ENCODE data around the gene CSTF1.

Gene CSTF1

DNA sequence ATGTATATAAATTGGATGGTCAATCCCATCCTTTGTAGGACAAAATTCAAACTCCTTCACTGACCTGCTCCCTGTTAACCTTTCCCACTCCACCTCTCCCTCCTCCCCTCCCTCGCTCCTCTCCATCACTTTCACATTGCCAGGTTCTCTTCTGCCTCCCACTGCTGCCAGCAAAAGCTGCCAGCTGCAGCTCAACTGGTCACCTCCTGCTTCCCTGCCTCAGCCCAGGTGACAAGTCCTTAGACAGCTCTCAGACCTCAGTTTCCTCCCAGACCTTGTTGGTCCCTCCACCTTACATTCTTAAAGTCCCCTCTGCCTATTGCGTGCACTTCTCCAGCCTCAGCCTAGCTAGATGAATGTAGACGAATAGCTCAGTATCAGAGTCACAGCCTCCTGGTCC is 52.7 kb downstream of the CSTF1 start:
- Histone ChIP-seq H3K4me1 (ENCODE audit: insufficient read depth, low read length) (peaks cover 6% of the 10 kb centered on the region), H3K27ac (ENCODE audit: low read length) (no peak overlapping the region), H3K27me3 (ENCODE audit: insufficient read depth, low read length, poor library complexity) (no peaks in the 10 kb centered on the region), H3K79me2 (ENCODE audit: insufficient read depth, low read length) (no peaks in the 10 kb centered on the region), H3K36me3 (ENCODE audit: insufficient read depth, low read length) (no peaks in the 10 kb centered on the region), H3K4me3 (ENCODE audit: low read depth in 1 of 2, low read length in 2 of 2) (no peak overlapping the region), H4K20me1 (ENCODE audit: insufficient read depth, low read length) (no peaks in the 10 kb centered on the region; the same call in 1 of the 2 replicates), H3K4me2 (ENCODE audit: insufficient read depth, low read length) (no peak overlapping the region), H3K9ac (ENCODE audit: low read depth, low read length) (no peak overlapping the region), H3K9me3 (ENCODE audit: insufficient read depth, low read length, severe bottlenecking) (no peaks in the 10 kb centered on the region), H2AFZ (ENCODE audit: low read depth, low read length) (no peak overlapping the region)
- TF ChIP-seq, protein P1, sequence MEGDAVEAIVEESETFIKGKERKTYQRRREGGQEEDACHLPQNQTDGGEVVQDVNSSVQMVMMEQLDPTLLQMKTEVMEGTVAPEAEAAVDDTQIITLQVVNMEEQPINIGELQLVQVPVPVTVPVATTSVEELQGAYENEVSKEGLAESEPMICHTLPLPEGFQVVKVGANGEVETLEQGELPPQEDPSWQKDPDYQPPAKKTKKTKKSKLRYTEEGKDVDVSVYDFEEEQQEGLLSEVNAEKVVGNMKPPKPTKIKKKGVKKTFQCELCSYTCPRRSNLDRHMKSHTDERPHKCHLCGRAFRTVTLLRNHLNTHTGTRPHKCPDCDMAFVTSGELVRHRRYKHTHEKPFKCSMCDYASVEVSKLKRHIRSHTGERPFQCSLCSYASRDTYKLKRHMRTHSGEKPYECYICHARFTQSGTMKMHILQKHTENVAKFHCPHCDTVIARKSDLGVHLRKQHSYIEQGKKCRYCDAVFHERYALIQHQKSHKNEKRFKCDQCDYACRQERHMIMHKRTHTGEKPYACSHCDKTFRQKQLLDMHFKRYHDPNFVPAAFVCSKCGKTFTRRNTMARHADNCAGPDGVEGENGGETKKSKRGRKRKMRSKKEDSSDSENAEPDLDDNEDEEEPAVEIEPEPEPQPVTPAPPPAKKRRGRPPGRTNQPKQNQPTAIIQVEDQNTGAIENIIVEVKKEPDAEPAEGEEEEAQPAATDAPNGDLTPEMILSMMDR (IDR thresholded peaks at IDR 0.05; ENCODE audit: borderline replicate concordance, extremely low read depth, low read length, poor library complexity, severe bottlenecking), result no peak
- no peak for TF ChIP-seq EZH2 (IDR thresholded peaks at IDR 0.05; ENCODE audit: borderline replicate concordance, low read depth, low read length, severe bottlenecking)
- DNase-seq (no peak), ATAC-seq (ENCODE audit: insufficient read depth, low read depth) (no peak)

DNA sequence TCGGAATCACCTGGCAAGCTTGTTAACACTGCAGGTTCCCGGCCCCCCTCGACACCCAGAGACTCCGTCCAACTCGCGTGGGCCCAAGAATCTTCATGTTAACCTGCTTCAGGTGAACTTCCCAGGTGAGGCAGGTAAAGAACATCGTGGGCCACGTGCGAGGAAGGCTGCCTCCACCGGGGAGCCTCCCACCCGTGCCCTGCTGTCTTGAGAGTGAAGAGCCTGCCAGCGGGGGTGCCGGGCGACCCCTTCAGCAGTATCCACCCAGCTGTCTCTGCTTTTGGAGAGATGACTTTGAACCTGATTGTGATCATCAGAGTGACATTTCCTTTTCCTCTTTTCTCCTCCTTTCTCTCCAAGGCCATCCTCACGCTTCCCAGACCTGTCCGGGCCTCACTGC is 53.1 kb downstream of the CSTF1 start:
- TF ChIP-seq EZH2 (IDR thresholded peaks at IDR 0.05; ENCODE audit: borderline replicate concordance, low read depth, low read length, severe bottlenecking), result no peak
- TF ChIP-seq, protein P1 (IDR thresholded peaks at IDR 0.05; ENCODE audit: borderline replicate concordance, extremely low read depth, low read length, poor library complexity, severe bottlenecking), result no peak
- ATAC-seq (ENCODE audit: insufficient read depth, low read depth) (no peak), DNase-seq (no peak)
- Histone ChIP-seq H3K9ac (ENCODE audit: low read depth, low read length) (no peak overlapping the region), H2AFZ (ENCODE audit: low read depth, low read length) (no peak overlapping the region), H3K4me3 (ENCODE audit: low read depth in 1 of 2, low read length in 2 of 2) (no peak overlapping the region), H3K36me3 (ENCODE audit: insufficient read depth, low read length) (no peaks in the 10 kb centered on the region), H3K27me3 (ENCODE audit: insufficient read depth, low read length, poor library complexity) (no peaks in the 10 kb centered on the region), H3K27ac (ENCODE audit: low read length) (no peak overlapping the region), H3K4me2 (ENCODE audit: insufficient read depth, low read length) (no peak overlapping the region), H3K4me1 (ENCODE audit: insufficient read depth, low read length) (peaks cover 2% of the 10 kb centered on the region), H3K79me2 (ENCODE audit: insufficient read depth, low read length) (no peaks in the 10 kb centered on the region), H3K9me3 (ENCODE audit: insufficient read depth, low read length, severe bottlenecking) (no peaks in the 10 kb centered on the region), H4K20me1 (ENCODE audit: insufficient read depth, low read length) (no peaks in the 10 kb centered on the region; the same call in 1 of the 2 replicates)

DNA sequence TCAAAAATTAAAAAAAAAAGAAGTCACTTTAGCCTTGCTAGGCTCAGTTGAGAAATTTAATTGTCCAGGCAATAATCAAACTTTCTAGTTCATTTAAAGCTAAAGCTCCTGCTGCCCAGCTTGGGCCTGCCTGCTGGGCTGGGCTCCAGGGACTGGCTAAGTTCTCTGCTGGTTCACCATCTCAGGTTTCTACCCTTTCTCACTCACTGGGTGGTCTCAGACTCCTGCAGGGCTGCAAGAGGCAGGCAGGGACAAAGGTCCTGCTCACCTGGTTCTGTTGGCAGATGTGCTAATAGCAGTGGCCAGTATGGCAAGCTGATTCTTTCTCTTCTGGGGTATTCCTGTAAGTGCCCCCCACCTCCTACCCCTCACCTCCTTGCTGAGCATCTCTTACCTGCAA is 54.8 kb downstream of the CSTF1 start:
- Histone ChIP-seq H2AFZ (ENCODE audit: low read depth, low read length) (no peak overlapping the region), H4K20me1 (ENCODE audit: insufficient read depth, low read length) (no peaks in the 10 kb centered on the region; the same call in 1 of the 2 replicates), H3K4me2 (ENCODE audit: insufficient read depth, low read length) (no peak overlapping the region), H3K27me3 (ENCODE audit: insufficient read depth, low read length, poor library complexity) (no peaks in the 10 kb centered on the region), H3K9ac (ENCODE audit: low read depth, low read length) (no peak overlapping the region), H3K4me1 (ENCODE audit: insufficient read depth, low read length) (no peaks in the 10 kb centered on the region), H3K79me2 (ENCODE audit: insufficient read depth, low read length) (no peaks in the 10 kb centered on the region), H3K9me3 (ENCODE audit: insufficient read depth, low read length, severe bottlenecking) (no peaks in the 10 kb centered on the region), H3K27ac (ENCODE audit: low read length) (no peak overlapping the region), H3K36me3 (ENCODE audit: insufficient read depth, low read length) (no peaks in the 10 kb centered on the region), H3K4me3 (ENCODE audit: low read depth in 1 of 2, low read length in 2 of 2) (no peak overlapping the region)
- ATAC-seq (ENCODE audit: insufficient read depth, low read depth) (no peak), DNase-seq (no peak)
- TF ChIP-seq EZH2 (IDR thresholded peaks at IDR 0.05; ENCODE audit: borderline replicate concordance, low read depth, low read length, severe bottlenecking), result no peak
- TF ChIP-seq, protein P1 (IDR thresholded peaks at IDR 0.05; ENCODE audit: borderline replicate concordance, extremely low read depth, low read length, poor library complexity, severe bottlenecking), result no peak

DNA sequence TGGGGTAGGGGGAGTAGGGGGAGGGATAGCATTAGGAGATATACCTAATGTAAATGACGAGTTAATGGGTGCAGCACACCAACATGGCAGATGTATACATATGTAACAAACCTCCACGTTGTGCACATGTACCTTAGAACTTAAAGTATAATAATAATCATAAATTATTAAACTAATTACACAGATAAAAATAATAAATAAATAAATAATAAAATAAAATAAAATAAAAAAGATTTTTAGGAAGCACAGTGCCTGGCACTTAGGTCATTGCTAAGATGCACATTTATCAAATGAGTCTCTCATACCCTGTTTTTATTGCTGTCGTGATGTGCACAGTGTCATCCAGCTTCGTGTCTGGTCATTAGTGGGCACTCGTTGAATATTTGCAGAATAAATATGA is 57.0 kb downstream of the CSTF1 start:
- no peaks in the 10 kb centered on the region for H3K79me2 ChIP-seq (ENCODE audit: insufficient read depth, low read length)
- no peak overlapping the region for H3K27ac ChIP-seq (ENCODE audit: low read length)
- DNase-seq, result no peak
- no peak overlapping the region for H2AFZ ChIP-seq (ENCODE audit: low read depth, low read length)
- no peak for ATAC-seq (ENCODE audit: insufficient read depth, low read depth)
- H4K20me1 ChIP-seq (ENCODE audit: insufficient read depth, low read length), result no peaks in the 10 kb centered on the region; the same call in 1 of the 2 replicates
- no peaks in the 10 kb centered on the region for H3K4me1 ChIP-seq (ENCODE audit: insufficient read depth, low read length)
- no peak overlapping the region for H3K4me3 ChIP-seq (ENCODE audit: low read depth in 1 of 2, low read length in 2 of 2)
- no peaks in the 10 kb centered on the region for H3K9me3 ChIP-seq (ENCODE audit: insufficient read depth, low read length, severe bottlenecking)
- H3K4me2 ChIP-seq (ENCODE audit: insufficient read depth, low read length), result no peak overlapping the region
- no peaks in the 10 kb centered on the region for H3K36me3 ChIP-seq (ENCODE audit: insufficient read depth, low read length)
- no peak overlapping the region for H3K9ac ChIP-seq (ENCODE audit: low read depth, low read length)
- TF ChIP-seq, protein P1 (IDR thresholded peaks at IDR 0.05; ENCODE audit: borderline replicate concordance, extremely low read depth, low read length, poor library complexity, severe bottlenecking), result no peak
- no peak for TF ChIP-seq EZH2 (IDR thresholded peaks at IDR 0.05; ENCODE audit: borderline replicate concordance, low read depth, low read length, severe bottlenecking)
- H3K27me3 ChIP-seq (ENCODE audit: insufficient read depth, low read length, poor library complexity), result no peaks in the 10 kb centered on the region
